Activated CD4-positive, CD25-positive, alpha-beta regulatory T cell treated with anti-CD3 and anti-CD28 coated beads, Interleukin-2, amount 50 U/mL, for 24 hours (primary cell): ENCODE results near the gene SIX5.
A peak's percentile ranks its signal among the peaks of the same experiment; 100 is the strongest.
"Not testable (repeated sequence)": the region's sequence is repeated elsewhere in the genome, so short reads cannot be mapped to it uniquely, and the experiment has no call there.

Experiments used
- ATAC-seq, 2 donors: fragments of 150-1000 bp; cut with Tn5 transposase; one replicate each; pipeline ENCODE4 v1.10.0; 2021; ENCODE audit warnings: mild to moderate bottlenecking in 1 of 2, moderate library complexity in 1 of 2

Gene SIX5

GRCh38 chr19:45768984-45769782, at the start of gene SIX5:
TSS of gene SIX5 (minus strand) at chr19:45769252. CDS start at chr19:45768844, 408 bp downstream.
- ATAC-seq = peak; percentile 63 to 64

- ATAC-seq = no peak
Measured at GRCh38 chr19:45817725-45818301, 48.8 kb upstream of the SIX5 start.

- peak; percentile 97 to 98 for ATAC-seq
Measured at GRCh38 chr19:45817010-45817724, 48.1 kb upstream of the SIX5 start.

GRCh38 chr19:45816236-45817009, 47.4 kb upstream of the SIX5 start:
- no peak for ATAC-seq

- ATAC-seq = no peak
Measured at GRCh38 chr19:45815481-45816216, 46.6 kb upstream of the SIX5 start.

GRCh38 chr19:45814851-45815480, 45.9 kb upstream of the SIX5 start, which contains the start of gene RSPH6A:
TSS of gene RSPH6A (minus strand) at chr19:45815308. CDS start at chr19:45815176, 132 bp downstream.
- ATAC-seq = no peak

GRCh38 chr19:45814166-45814780, 45.2 kb upstream of the SIX5 start:
- ATAC-seq = no peak

- ATAC-seq = no peak
Measured at GRCh38 chr19:45812297-45812696, 43.2 kb upstream of the SIX5 start.

GRCh38 chr19:45809643-45810159, 40.6 kb upstream of the SIX5 start:
- ATAC-seq = peak; percentile 35 to 55

- ATAC-seq = no peak
Measured at GRCh38 chr19:45805719-45806118, 36.7 kb upstream of the SIX5 start.

GRCh38 chr19:45804959-45805230, 35.8 kb upstream of the SIX5 start:
- ATAC-seq = no peak

GRCh38 chr19:45804140-45804958, 35.3 kb upstream of the SIX5 start:
- no peak for ATAC-seq

GRCh38 chr19:45801603-45802175, 32.6 kb upstream of the SIX5 start:
- ATAC-seq = no peak

GRCh38 chr19:45800070-45800553, 31.1 kb upstream of the SIX5 start:
- no peak for ATAC-seq

GRCh38 chr19:45799541-45799940, 30.5 kb upstream of the SIX5 start:
- not testable (repeated sequence) for ATAC-seq

- ATAC-seq = peak; percentile 74 to 76
Measured at GRCh38 chr19:45798995-45799517, 30.0 kb upstream of the SIX5 start.

- no peak for ATAC-seq
Measured at GRCh38 chr19:45794627-45795026, 25.6 kb upstream of the SIX5 start.

GRCh38 chr19:45793876-45794275, 24.8 kb upstream of the SIX5 start:
- no peak for ATAC-seq

GRCh38 chr19:45793178-45793564, 24.1 kb upstream of the SIX5 start:
- no peak for ATAC-seq
